Kidney epithelial cell (primary cell): ENCODE results near the gene SFXN2. TPM values are rescaled to one million over a fixed set of nuclear protein-coding genes. Genes with fewer than 3 reads are reported as not detected.

Experiments
- DNase-seq: peaks from one replicate; pipeline ENCODE4 v3.0.0-alpha.2; 2010; ENCODE audit warnings: low read depth
- H3K27me3 ChIP-seq: 2 replicates; pipeline ENCODE4 v1.6.0; 2011; ENCODE audit warnings: low read length; ENCODE audit not compliant: control insufficient read depth, insufficient read depth
- H3K36me3 ChIP-seq: 2 replicates; pipeline ENCODE4 v1.5.1; 2011; ENCODE audit warnings: low read length; ENCODE audit not compliant: control insufficient read depth, insufficient read depth
- H3K4me3 ChIP-seq: 2 replicates; pipeline ENCODE4 v1.5.1; 2011; ENCODE audit warnings: low read depth, mild to moderate bottlenecking, control low read depth, low read length
- CTCF ChIP-seq: IDR thresholded peaks from 2 replicates; pipeline ENCODE4 v1.5.1; 2011; ENCODE audit warnings: mild to moderate bottlenecking, moderate library complexity, low read length, control low read depth, inconsistent platforms; ENCODE audit not compliant: insufficient read depth, poor library complexity, severe bottlenecking
- total RNA-seq: library from RNA; depleted of rRNA; stranded (reverse); fragments of >200 nt; gene quantifications from 2 replicates; pipeline ENCODE4 v1.2.3, GENCODE V29; 2015

Gene SFXN2
- total RNA-seq, 1 donor from 2014 or later: 2.3 TPM

GRCh38 chr10:102745157-102745556, 30.7 kb downstream of the SFXN2 start:
- Histone ChIP-seq H3K27me3 (no peaks in the 10 kb centered on the region), H3K4me3 (peak overlapping the region; percentile 85), H3K36me3 (no peaks in the 10 kb centered on the region)
- TF ChIP-seq CTCF: no peak
- no peak for DNase-seq

- no peaks in the 10 kb centered on the region for H3K36me3 ChIP-seq
- H3K4me3 ChIP-seq: no peak overlapping the region
- no peak for DNase-seq
- no peak for TF ChIP-seq CTCF
- no peaks in the 10 kb centered on the region for H3K27me3 ChIP-seq
Observed at GRCh38 chr10:102752266-102752930, 38.0 kb downstream of the SFXN2 start.

- Histone ChIP-seq H3K4me3 (no peak overlapping the region), H3K36me3 (no peaks in the 10 kb centered on the region), H3K27me3 (no peaks in the 10 kb centered on the region)
- peak; percentile 65 for TF ChIP-seq CTCF
- DNase-seq: no peak
Observed at GRCh38 chr10:102752934-102753664, 38.7 kb downstream of the SFXN2 start.

GRCh38 chr10:102753718-102754117, 39.3 kb downstream of the SFXN2 start:
- no peak for DNase-seq
- Histone ChIP-seq H3K36me3 (no peaks in the 10 kb centered on the region), H3K4me3 (no peak overlapping the region), H3K27me3 (no peaks in the 10 kb centered on the region)
- no peak for TF ChIP-seq CTCF

- H3K4me3 ChIP-seq: no peak overlapping the region
- no peak for TF ChIP-seq CTCF
- no peaks in the 10 kb centered on the region for H3K27me3 ChIP-seq
- DNase-seq: no peak
- no peaks in the 10 kb centered on the region for H3K36me3 ChIP-seq
Observed at GRCh38 chr10:102757323-102757722, 42.9 kb downstream of the SFXN2 start.
